Adrenal gland (tissue), 12 donors: ENCODE data around the gene TNFRSF19. TPM values are rescaled to one million over a fixed set of nuclear protein-coding genes. Genes with fewer than 3 reads are reported as not detected.

Source experiments
- DNase-seq, 7 donors: peaks; one replicate each; pipeline ENCODE4 v3.0.0-alpha.2; 2019 to 2020
- H3K27ac ChIP-seq, 5 donors: fragments of 200-600 bp; sonication (generic) in 4 of 5; 1 replicate in 3 of 5; 2 replicates in 2 of 5; pipeline versions ENCODE4 v1.5.1 to v1.8.0; 2016 to 2020; ENCODE audit warnings: mild to moderate bottlenecking in 1 of 5
- H3K27me3 ChIP-seq: fragments of 200-600 bp; 2 replicates; pipeline ENCODE4 v1.8.0; 2021
- H3K36me3 ChIP-seq, 2 donors: fragments of 200-600 bp; replicated peaks in 1 of 2; 1 replicate in 1 of 2; 2 replicates in 1 of 2; pipeline versions ENCODE4 v1.5.1 to v1.8.0; 2018 to 2022
- H3K4me1 ChIP-seq, 2 donors: fragments of 200-600 bp; replicated peaks in 1 of 2; 1 replicate in 1 of 2; 2 replicates in 1 of 2; pipeline versions ENCODE4 v1.5.1 to v1.8.0; 2018 to 2021
- H3K4me3 ChIP-seq, 4 donors: fragments of 200-600 bp; sonication (generic) in 3 of 4; one replicate each; pipeline ENCODE4 v1.5.1; 2016 to 2018
- H3K9me3 ChIP-seq, 3 donors: fragments of 200-600 bp; sonication (generic) in 1 of 3; replicated peaks in 1 of 3; 1 replicate in 2 of 3; 2 replicates in 1 of 3; pipeline versions ENCODE4 v1.5.1 to v1.8.0; 2016 to 2021
- POLR2A ChIP-seq, 2 donors: fragments of 450-650 bp; IDR thresholded peaks; one replicate each; pipeline ENCODE4 v1.6.1; 2017; ENCODE audit warnings: antibody characterized with exemption in 2 of 2, mild to moderate bottlenecking in 2 of 2, moderate library complexity in 1 of 2
- WGBS, 4 donors: extraction: QIAGEN DNeasy Blood & Tissue Kit in 2 of 4; methylation state at CpG; one replicate each; pipeline versions ENCODE4 v1.1.5 to v1.1.7; 2013 to 2017; 5-methylcytosine and 5-hydroxymethylcytosine counted together
- intact Hi-C, 2 donors: fragments of 100-400 bp; cut with DNase I; formaldehyde crosslinking; loops; one replicate each; pipeline versions ENCODE4 v1.14.1 to v1.15.0; 2022 to 2023
- polyA plus RNA-seq, 3 donors: library from polyadenylated mRNA; stranded (reverse); fragments of 200-250 nt in 2 of 3; fragments of 350-450 nt in 1 of 3; fragmentation: Illumina TruSeq in 1 of 3; extraction: RNeasy Lipid Tissue Mini Kit (QIAGEN cat#74804) in 1 of 3; gene quantifications; one replicate each; pipeline ENCODE4 v1.2.3, GENCODE V29; 2013 to 2014
- total RNA-seq, 9 donors: library from RNA; depleted of rRNA in 4 of 9; stranded (reverse); fragments of >200 nt in 4 of 9; fragments of 120-200 nt in 1 of 9; fragmentation: NEBNext Ultra II Directional in 1 of 9; extraction: Animal tissue kit (Norgen Biotek cat#: 25700) in 1 of 9; gene quantifications; one replicate each; pipeline versions ENCODE4 v1.1.0 to v1.2.4, GENCODE V29; 2013 to 2023
- TF ChIP-seq, protein P1 (sequence below), 6 experiments: fragments of 450-650 bp in 4 of 6; fragments of 200-600 bp in 2 of 6; sonication (generic) in 1 of 6; IDR thresholded peaks; 1 replicate in 5 of 6; 2 replicates in 1 of 6; pipeline versions ENCODE4 v1.5.1 to v1.8.0; 2016 to 2021; ENCODE audit warnings: antibody characterized with exemption in 6 of 6, mild to moderate bottlenecking in 2 of 6, moderate library complexity in 1 of 6
- donor health status: healthy with polysubstance abuse.
- donor health status: Bipolar disorder and iron deficiency.
- donor health status: DM: yes; HTN: yes; CAD: no.
- donor health status: DM: no; HTN: no; CAD: no.
- donor health status: DM: no; HTN: no; CAD: no.
- donor health status: DM: yes; HTN: yes; CAD: no.

TNFRSF19 gene
- total and polyA plus RNA-seq, 12 donors = 0.88 to 6.7 (median 3.3) TPM

DNA sequence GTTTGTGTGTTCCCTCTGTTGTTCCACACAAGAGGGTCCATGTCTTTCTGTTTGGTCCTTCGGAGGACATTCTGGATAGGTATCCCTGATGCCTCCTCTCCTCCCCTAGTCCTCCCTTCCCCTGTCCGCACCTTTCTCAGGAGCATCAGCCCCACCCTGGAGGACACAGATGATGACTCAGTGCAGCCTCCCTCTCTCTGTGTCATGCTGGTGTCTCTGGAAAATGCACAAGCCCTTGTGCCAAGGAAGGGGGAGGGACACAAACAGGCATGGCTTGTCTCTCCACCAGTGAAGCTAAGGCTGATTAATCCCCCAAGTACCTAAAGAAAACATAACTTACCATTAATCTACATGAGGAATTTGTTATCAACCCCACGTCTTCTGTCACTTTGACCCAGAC lies 16.2 kb upstream of the TNFRSF19 start:
- H3K4me3 ChIP-seq = no peak overlapping the region
- intact Hi-C loops = no loop called here
- no peak overlapping the region for H3K27ac ChIP-seq
- TF ChIP-seq POLR2A (IDR thresholded peaks at IDR 0.05) = no peak
- TF ChIP-seq, protein P1, sequence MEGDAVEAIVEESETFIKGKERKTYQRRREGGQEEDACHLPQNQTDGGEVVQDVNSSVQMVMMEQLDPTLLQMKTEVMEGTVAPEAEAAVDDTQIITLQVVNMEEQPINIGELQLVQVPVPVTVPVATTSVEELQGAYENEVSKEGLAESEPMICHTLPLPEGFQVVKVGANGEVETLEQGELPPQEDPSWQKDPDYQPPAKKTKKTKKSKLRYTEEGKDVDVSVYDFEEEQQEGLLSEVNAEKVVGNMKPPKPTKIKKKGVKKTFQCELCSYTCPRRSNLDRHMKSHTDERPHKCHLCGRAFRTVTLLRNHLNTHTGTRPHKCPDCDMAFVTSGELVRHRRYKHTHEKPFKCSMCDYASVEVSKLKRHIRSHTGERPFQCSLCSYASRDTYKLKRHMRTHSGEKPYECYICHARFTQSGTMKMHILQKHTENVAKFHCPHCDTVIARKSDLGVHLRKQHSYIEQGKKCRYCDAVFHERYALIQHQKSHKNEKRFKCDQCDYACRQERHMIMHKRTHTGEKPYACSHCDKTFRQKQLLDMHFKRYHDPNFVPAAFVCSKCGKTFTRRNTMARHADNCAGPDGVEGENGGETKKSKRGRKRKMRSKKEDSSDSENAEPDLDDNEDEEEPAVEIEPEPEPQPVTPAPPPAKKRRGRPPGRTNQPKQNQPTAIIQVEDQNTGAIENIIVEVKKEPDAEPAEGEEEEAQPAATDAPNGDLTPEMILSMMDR (IDR thresholded peaks at IDR 0.05) = no peak
- H3K27me3 ChIP-seq = peaks cover 1% of the 10 kb centered on the region
- no peaks in the 10 kb centered on the region for H3K36me3 ChIP-seq
- DNase-seq = peak in 4 of 7 donors; percentile 12 to 46 (median 30)
- peaks cover 0 to 3% of the 10 kb centered on the region in 2 donors for H3K4me1 ChIP-seq
- 50 to 77% (median 66%) methylated on average over 3 of the region's 3 CpGs for WGBS, 4 donors
- H3K9me3 ChIP-seq = no peaks in the 10 kb centered on the region

DNA sequence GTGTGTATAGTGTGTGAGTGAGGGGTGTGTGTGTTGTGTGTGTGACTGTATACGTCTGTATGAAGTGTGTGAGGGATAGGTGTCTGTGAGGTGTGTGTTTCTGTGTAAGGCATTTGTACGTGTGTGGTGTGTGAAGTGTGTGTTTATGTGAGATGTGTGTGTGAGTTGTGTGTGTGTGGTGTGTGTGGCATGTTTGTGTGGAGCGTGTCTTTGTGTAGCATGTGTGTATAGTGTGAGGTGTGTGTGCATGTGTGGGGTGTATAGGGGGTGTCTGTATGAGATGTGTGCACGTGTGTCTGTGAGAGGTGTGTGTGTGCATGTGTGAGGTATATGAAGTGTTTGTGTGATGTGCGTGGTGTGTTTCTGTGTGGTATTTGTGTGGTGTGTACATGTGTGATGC lies 13.2 kb upstream of the TNFRSF19 start:
- Histone ChIP-seq H3K4me1 (peaks cover 5 to 8% of the 10 kb centered on the region in 2 donors), H3K27ac (no peak overlapping the region), H3K9me3 (no peaks in the 10 kb centered on the region), H3K36me3 (no peaks in the 10 kb centered on the region), H3K27me3 (peaks cover 3% of the 10 kb centered on the region), H3K4me3 (no peak overlapping the region)
- intact Hi-C loops = no loop called here
- DNase-seq = no peak
- TF ChIP-seq, protein P1 (IDR thresholded peaks at IDR 0.05) = no peak
- no peak for TF ChIP-seq POLR2A (IDR thresholded peaks at IDR 0.05)
- 83 to 94% (median 89%) methylated on average over 5 of the region's 5 CpGs for WGBS, 4 donors

DNA sequence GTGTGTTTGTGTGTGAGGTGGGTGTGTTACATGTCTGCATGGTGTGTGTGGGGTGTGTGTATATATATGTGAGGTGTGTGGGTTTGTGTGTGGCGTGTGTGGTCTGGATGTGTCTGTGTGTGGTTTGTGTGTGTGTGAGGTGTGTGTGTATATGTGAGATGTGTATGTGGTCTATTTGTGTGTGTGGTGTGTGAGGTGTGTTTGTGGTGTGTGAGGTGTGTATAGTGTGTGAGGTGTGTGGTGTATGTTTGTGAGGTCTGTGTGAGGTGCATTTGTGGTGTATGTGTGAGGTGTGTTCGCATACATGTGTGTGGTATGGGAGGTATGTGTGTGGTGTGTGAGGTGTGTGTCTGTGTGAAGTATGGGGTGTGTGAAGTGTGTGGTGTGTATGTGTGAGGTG lies 12.5 kb upstream of the TNFRSF19 start:
- Histone ChIP-seq H3K27me3 (peaks cover 3% of the 10 kb centered on the region), H3K36me3 (no peaks in the 10 kb centered on the region), H3K4me3 (no peak overlapping the region), H3K9me3 (no peaks in the 10 kb centered on the region), H3K27ac (no peak overlapping the region), H3K4me1 (peaks cover 5 to 8% of the 10 kb centered on the region in 2 donors)
- TF ChIP-seq POLR2A (IDR thresholded peaks at IDR 0.05) = no peak
- TF ChIP-seq, protein P1 (IDR thresholded peaks at IDR 0.05) = no peak
- intact Hi-C loops = no loop called here
- DNase-seq = no peak
- WGBS, 4 donors = 91 to 97% (median 93%) methylated on average over 2 of the region's 2 CpGs

DNA sequence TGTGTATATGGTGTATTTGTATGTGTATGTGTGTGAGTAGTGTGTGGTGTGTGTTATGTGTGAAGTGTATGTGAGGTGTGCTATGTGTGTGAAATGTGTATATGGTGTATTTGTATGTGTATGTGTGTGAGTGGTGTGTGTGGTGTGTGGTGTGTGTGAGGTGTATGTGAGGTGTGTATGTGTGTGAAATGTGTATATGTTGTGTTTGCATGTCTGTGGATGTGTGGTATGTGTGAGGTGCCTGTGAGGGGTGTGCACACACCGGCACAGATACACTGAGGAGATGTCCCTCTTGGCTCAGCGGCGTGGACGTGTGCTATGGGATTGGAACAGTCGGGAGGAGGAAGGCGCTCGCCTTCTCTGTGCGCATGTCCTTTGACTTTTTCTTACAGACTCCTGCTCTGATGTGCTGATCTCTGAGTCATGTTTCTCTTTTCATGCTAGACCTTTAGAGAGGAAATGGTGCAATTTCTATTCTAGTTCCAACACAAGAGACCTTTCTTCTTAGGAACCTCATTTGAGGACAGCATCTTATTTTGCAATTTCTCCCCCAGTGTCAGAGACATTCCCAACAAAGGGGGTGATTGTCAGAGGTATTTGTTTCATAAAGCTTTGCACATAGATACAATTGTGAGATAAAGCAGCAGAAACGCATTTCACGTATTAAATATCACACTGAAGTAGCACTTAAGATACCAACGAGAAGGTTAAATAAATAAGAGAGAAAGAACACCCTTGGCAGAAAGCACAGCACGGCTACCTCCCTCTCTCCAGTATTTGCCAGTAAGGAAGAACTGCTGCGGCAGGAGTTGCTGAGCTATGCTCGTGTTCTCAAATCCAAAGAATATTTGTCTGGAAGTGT lies 11.3 kb upstream of the TNFRSF19 start:
- peak overlapping the region in 1 of 4 donors; percentile 35 for H3K4me3 ChIP-seq
- DNase-seq = peak in 6 of 7 donors; percentile 39 to 67 (median 58)
- H3K9me3 ChIP-seq = no peaks in the 10 kb centered on the region
- intact Hi-C loops = no loop called here
- peaks cover 5 to 8% of the 10 kb centered on the region in 2 donors for H3K4me1 ChIP-seq
- H3K27me3 ChIP-seq = peaks cover 3% of the 10 kb centered on the region
- 9 to 20% (median 18%) methylated on average over 14 of the region's 14 CpGs for WGBS, 4 donors
- H3K36me3 ChIP-seq = no peaks in the 10 kb centered on the region
- TF ChIP-seq POLR2A (IDR thresholded peaks at IDR 0.05) = no peak
- TF ChIP-seq, protein P1 (IDR thresholded peaks at IDR 0.05) = no peak
- peak overlapping the region in 3 of 5 donors; percentile 37 to 75 (median 63) for H3K27ac ChIP-seq
